Hematopoietic multipotent progenitor cell treated with erythropoietin and hydrocortisone succinate and interleukin-3 and kit ligand, for 8 days (in vitro differentiated cells): ENCODE data around the gene AUTS2.

Experiments used
- DNase-seq: peaks from one replicate; pipeline ENCODE4 v3.0.0-alpha.2; 2015

Gene AUTS2

DNA sequence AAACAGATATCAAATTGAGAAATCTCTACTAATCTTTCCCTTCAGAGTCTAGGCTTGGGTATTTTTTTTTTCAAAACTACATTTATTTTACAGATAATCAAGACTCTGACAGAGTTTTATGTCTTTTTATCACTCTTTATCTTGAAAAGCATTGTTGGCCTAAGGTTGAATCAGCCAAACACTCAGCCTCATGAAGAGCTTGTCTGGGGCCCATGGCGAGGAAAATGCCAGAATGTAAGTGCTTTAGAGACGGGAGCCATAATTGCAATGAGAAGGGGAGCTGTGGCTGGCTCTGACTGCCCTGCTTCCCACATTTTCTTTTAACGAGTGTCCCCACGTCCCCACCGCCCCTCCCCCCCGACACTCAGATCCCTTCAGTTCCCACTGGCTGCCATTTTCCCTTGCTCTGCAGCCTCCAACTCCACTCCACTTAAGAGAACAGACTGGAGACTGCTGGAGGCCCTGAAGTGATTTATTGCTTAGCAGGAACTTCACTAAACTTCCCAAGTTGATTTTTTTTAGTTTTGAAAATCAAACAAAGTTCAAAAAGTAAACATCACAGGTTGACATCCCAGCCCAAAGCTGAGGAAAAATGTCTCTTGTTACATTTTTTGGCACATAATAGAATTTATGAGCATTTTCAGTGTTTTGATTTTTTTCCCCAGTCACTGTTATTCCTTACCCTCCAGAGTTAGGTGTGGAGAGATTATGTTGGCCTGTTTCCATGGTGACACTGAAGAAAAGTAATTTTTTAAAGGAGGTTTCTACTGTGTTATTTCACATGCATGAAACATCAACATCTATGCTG, 896.2 kb downstream of the AUTS2 start:
- no peak for DNase-seq

GRCh38 chr7:70495033-70495376, 896.7 kb downstream of the AUTS2 start:
- no peak for DNase-seq

DNA sequence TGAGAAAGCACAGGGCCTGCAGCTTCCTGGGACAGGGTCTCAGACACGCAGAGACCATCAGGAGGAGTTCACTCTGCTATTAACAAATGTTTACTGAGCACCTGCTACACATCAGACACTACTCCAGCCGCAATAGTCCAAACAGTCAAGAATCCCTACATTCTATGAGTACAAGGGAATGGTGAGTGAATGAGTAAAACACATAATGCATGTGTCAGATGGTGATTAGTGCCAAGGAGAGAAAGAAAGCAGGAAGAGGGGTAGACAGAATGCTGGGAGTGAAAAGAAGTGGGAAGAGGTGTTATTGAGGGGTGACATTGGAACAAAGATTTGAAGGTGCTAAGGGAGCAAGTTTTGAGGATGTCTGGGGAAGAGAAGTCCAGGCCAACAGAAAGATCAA, 899.5 kb downstream of the AUTS2 start:
- no peak for DNase-seq

- DNase-seq, result no peak
Measured at GRCh38 chr7:70498232-70498992, 900.1 kb downstream of the AUTS2 start.

DNA sequence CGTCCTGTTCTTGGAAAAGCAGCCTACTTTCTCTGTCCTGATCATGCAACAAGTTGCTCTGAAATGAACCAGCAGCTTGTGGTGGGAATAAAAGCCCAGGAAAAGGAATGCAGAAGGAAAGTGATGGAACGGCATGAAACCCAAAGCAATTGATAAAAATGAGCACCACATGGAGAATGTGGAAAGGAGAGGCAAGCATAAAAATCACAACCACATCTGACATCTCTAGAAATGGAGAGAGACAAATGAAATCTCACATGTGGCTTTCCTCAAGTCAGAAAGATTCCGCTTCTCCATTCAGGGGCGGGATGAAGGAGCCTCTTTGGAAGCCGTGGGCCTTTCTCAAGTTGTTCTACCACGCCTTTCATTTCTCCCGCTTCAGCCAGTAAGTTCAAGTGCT, 902.0 kb downstream of the AUTS2 start:
- DNase-seq, result no peak

DNA sequence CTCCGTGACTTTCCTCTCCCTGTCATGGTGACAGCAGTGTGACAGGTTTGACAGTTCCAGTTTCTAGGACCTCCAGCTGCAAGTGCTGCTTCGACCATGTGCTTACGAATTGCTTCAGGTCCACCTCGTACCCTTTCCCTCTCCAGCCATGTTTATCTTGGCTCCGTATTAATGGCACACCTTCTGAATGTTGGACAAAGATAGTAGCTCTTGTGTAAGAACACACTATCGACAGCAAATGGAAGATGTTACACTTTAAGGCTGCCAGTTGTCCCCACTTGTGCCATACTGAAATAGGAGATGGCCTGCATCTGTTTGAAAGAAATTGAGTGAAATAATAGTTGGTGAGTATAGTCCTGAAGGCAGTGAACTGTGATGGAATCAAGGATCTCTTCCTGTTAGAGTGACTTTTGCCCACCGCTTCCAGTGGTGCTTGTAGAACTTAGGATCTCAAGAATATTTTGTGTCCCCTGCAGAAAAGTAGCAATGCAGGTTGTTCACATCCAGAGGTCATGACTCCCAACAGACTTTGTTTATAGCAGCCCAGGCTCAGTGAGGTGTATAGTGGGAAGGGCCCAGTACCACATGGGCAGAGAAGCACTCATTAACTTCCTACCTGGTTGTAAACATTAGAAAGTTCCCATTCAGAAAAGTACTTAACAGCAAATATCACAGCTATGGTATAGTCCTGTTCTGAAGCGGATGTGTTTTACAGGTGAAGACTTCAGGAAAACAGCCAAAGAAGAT, 904.0 kb downstream of the AUTS2 start:
- DNase-seq, result no peak

DNA sequence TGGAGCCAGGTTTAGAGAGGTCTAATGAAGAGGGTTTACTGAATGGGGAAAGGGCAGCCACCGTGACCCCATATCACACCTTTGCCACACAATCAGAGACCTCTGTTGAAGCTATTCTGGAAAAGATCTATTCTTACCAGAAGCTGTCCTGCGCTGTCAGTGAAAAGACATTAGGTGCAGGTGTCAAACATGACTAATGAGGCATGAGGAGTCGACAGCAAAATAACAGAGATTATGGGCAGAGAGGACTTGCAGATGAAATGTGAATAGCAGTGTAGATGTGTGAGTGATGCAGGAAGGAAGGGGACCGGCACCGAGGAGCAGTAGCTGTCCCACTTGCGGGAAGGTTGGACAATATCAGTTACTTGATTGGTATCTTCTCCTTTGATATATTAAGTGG, 906.0 kb downstream of the AUTS2 start:
- DNase-seq, result no peak

DNA sequence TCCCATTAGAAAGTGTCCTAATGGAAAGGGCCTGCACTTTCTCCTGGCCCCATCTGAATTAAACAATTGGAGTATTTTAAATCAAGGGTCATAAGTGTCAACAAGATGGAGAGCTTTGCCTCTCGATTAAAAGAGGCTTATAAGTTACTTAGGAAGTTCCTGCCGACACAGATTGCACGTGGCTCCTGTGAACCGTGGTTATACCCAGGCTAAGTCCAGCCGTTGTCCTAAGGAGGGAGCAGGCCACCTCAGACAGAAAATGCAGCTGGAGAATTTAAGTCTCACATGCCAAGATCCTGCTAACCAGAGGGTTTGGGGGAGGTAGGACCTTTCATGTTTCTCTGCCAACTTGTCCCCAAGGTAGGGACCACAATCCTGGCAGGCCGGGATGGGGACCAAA, 907.2 kb downstream of the AUTS2 start:
- no peak for DNase-seq

- DNase-seq, result no peak
Measured at GRCh38 chr7:70505886-70506285, 907.6 kb downstream of the AUTS2 start.

DNA sequence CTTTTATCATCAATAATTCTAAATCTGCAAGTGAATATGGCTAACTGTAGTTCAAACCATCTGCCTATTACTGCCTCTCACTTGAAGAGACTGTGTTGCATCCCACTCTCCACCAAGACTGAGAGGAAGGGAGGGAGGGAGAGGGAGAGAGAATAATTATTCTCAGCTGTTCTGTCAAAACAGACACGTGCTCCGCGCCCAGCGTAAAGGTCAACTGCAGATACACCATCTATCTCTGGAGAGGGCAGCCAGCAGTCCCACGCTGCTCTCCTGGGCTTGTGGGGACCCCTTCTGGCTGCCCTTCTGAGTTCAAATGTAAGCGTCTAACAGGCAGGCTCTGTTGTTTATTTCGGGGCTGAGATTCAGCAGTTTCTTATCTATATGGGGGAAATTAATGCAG, 908.2 kb downstream of the AUTS2 start:
- no peak for DNase-seq

GRCh38 chr7:70512144-70512543, 913.9 kb downstream of the AUTS2 start:
- DNase-seq, result no peak

DNA sequence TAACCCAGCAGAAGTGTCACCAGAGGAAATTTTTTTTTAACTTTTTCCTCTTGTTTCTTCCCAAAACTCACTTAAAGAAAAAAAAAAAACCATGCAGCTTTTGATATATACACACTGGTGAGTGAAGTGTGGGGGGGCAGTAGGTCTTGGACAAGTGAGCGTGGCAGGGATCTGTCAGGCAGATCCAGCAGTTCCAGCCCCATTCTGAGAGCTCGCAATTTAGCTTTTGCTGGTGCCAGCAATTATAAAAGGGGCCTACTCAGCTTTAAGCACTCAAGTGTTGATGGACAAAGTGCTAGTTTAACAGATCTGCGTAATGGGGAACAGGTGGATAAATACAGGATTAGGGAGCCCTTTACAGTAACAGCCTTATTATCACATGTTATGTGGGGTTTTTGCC, 914.5 kb downstream of the AUTS2 start:
- no peak for DNase-seq

DNA sequence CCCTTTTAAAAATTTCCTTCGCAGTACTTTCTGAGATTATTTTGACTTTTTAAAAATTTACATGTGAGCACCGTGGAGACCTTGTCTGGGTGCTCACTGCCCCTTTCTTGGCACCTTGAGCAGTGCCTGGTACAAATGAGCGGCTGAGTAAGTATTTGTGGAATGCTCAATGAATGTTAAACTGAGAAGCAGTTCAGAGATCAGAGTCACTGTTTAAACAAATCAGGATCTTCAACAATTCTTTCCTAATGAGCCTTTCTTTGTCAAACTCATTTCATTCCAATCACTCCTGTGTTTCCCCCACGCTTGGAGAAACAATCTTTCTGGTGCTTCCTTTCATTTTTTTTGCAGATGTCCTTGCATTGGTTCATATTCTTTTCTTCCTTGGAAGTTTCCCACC, 922.3 kb downstream of the AUTS2 start:
- DNase-seq, result no peak

DNA sequence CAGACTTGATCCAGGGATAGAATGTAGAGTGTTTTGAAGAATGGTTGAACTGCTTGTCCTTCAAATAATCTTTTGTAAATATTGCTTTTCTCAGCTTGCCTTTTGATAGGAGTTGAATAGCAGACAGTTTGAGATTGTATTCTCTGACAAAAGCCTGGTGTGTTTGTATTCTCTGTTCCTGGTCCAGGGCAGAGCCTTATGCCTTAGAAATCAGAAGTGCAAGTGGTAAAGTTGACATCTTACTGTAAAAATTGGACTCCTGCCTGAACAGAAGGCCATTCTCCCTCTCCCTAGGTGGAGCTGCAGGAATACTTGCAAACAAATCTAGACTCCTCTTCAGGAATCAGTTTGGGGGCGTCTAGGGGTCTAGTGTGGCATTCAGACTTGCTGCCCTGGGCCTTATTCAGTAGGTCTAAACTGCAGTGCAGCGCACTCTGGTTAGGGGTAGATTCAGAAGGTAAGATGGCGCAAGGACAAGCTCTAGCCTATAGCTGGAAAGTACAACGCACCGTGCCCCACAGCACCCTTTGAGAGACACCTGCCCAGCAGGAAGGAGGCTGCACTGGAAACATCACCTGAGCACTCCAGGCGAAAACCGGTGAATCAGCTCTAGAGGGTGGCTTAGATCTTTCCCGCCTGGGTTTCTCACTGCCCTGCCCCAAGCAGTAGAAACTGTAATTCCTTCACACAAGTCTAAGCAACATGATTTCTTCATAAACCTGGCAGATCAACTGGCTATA, 925.1 kb downstream of the AUTS2 start:
- DNase-seq, result no peak

DNA sequence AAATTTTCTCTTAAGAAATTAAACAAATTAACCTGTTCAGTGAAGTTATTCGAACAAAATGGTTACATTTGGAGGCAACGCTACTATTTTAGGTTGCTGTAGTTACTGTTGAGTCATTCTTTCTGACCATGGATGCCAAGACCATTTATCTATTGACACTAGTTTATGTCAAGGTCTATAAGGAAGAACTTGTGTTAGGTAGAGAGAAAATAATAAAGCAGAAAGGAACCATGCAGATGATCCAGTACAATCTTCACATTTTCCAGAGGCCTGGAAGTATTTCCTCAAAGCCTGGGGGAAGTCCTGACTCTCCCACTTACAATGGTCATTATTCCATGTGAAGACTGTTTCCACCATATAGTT, 925.7 kb downstream of the AUTS2 start:
- DNase-seq, result no peak

GRCh38 chr7:70525991-70526390, 927.7 kb downstream of the AUTS2 start:
- DNase-seq, result no peak

- DNase-seq, result no peak
Measured at GRCh38 chr7:70527520-70528115, 929.3 kb downstream of the AUTS2 start.

DNA sequence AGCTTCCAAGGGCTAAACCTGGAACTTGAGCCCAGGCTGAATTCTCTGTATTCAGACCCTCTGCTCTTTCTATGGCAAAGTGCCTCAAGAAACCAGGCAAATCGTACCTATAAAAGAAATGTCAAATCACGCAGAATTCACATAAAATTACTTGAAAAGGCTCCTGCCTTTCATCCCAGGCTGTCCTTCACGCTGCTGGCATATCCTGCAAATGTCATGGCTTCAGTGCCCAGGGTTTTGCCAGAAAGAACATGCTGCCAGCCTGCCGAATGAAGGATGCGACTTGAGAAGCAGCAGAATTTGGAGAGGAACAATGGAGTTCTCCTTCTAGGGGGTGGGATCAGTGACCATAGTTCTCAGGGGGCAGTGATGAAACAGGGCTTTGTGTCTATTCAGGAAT, 931.2 kb downstream of the AUTS2 start:
- DNase-seq, result no peak

DNA sequence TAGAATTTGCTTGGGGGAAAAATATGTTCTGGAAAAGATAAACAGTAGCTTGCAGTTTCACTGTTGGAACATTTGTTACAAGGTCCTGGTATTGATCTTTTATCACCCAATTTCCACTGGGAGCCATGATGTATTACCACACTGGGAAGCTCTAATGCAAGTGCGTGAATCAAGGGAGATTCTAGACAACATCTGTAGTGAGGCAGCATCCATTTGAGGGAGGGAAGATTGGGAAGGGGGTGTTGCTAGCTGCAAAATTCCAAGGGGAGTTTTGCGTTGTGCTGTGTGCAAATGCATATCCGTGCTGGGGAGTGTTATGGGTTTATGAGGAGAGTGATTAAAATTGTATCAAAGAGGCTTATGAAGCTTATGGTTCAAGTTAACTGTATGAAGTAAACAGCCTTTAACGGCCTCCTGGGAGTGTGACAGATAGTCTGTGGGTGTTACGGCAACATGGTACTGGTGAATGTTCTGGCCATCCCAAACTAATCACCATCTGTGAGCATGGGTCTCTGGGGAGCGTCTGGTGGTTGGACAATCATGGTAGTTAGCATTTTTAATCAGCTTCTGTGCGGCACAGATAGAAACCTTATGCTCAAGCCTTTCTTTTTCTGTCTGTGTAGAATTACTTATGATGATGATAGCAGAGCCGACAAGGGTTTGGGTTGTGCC, 931.8 kb downstream of the AUTS2 start:
- no peak for DNase-seq

DNA sequence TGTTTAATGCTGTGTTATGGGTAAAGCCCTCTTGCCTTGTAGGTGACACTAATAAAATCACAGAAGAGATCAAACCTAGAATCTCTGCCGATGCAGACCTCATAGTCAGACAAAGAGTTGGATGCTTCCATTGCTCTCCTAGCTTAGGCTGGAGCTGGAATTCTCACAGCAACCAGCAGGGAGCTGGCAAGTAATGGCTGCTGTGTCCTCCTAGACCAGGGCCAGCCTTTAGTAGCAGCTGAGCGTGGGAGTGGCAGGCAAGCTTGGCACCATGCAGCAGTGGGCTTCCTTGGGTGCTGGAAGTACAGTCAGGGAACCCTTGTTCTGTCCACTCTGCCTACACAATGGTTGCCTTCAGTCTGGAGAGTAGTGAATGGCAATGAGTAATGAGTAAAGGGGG, 935.3 kb downstream of the AUTS2 start:
- no peak for DNase-seq

GRCh38 chr7:70539205-70539604, 940.9 kb downstream of the AUTS2 start:
- no peak for DNase-seq

GRCh38 chr7:70539617-70540016, 941.3 kb downstream of the AUTS2 start:
- no peak for DNase-seq
